HL-60 (cell line): ENCODE results near the gene RITA1.

Experiments used
- CTCF ChIP-seq: IDR thresholded peaks from one replicate; pipeline ENCODE4 v1.5.1; 2011; ENCODE audit warnings: low read length, control low read depth, inconsistent platforms; ENCODE audit not compliant: insufficient read depth
- POLR2AphosphoS5 ChIP-seq: IDR thresholded peaks from 2 replicates; pipeline ENCODE4 v1.6.1; 2012; ENCODE audit warnings: low read depth

DNA sequence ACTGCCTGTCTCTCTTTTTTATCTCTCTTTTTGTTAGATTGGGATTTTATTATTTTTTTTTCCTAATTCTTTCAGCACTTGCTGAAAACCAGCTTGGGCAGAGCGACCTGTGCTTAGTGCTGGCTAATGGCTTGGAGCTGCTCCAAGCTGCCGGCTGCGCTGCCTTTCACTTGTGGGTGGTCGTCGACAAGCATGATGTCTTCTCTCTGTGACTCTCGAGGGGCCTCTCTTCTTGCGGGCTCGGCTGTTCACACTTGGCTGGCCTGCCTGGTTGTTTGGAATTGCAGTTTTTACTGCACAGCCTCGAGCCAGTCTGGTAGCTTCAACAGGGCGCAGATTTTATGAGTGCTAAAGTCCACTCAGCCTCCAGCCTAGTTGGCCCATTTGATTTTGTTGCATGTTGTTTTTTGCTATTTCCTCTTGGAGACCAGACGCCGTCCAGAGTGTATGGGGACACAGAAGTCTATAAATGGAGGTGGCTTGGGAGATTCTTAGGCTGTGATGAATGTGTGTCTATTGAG lies 54.4 kb downstream of the RITA1 start:
- no peak for TF ChIP-seq CTCF
- no peak for TF ChIP-seq POLR2AphosphoS5
